HuH-7.5 (cell line): ENCODE measurements around the gene COL20A1.

Experiments used
- DNase-seq: peaks from one replicate; pipeline ENCODE4 v3.0.0; 2011; ENCODE audit warnings: low spot score

Gene COL20A1

DNA sequence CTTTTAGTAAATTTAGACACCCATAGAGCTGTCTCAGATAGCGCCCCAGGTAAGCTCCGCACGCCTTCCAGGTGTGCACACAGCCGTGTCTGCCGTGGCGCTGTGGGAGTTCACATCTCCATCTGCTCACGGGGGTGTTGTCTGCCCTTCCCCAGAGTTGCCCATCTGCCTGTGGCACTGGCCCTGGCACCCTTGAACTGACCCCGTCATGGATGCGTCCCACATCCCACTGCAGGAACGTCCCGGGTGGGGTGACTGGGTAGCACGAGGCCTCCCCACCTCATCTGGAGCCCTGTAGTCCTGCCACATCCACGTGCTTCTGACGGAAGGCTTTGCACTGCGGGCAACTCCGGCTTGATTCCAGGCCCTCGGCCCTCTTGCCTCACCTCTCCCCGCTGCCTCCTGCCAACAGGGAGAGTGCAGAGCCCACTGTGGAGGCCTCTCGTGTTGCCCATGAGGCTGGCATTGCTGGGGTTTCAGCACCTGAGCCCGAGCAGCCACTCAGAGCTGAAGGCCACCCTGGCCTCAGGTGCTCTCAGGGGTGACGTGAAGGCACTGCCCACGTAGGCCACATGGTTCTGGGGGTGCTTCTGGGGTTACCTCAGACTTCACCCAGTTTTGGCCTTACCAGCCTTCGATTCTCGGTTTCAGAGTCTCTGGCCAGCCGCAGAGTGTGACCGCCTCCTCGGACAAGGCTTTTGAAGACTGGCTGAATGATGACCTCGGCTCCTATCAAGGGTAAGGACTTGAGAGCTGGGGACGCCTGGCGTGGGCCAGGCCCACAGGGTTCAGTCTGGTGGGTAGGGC, 15.3 kb upstream of the COL20A1 start:
- no peak for DNase-seq

DNA sequence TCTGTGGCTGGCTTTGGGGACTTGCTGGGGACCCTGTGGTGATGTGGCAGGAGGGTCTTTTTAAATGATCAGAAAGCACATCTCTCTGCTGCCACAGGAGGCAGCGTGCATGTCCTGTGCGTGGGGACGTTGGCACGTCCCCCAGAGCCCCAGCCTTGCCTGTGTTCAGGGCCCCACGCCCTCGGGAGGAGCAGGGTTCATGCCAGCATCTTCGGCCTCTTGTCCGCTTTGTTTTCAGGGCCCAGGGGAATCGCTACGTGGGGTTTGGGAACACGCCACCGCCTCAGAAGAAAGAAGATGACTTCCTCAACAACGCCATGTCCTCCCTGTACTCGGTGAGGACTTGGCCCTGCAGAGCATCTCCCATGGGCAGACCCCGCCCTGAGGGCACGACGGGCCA, 14.3 kb upstream of the COL20A1 start:
- DNase-seq, result no peak

DNA sequence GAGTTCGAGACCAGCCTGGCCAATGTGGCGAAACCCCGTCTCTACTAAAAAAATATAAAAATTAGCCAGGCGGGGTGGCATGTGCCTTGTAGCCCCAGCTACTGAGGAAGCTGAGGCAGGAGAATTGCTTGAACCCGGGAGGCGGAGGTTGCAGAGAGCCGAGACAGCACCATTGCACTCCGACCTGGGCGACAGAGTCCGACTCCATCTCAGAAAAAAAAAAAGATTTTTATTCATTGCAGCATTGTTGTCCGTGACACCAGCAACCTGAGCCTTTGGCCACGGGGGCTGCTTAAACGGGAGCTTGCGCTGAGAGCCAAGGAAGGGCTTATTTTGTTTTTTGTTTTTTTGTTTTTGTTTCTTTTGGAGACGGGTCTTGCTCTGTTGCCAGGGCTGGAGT, 13.1 kb upstream of the COL20A1 start:
- no peak for DNase-seq

DNA sequence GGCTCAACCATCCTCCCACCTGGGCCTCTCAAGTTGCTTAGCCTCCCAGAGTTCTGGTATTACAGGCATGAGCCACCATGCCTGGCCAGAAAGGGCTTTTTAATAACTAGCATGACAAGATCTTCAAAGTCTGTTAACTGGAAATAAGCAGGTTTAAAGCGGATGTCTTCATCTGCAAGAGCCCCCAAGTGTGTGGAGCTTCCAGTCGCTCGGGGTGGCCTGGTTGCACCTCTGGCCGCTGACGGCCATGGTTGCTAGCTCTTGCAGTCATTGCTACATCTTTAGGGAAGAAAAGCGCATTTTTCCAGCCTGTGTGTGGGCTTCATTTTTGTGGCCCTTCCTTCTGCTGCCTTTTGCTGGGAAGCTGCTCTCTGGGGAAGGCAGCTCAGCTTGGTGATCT, 12.6 kb upstream of the COL20A1 start:
- DNase-seq, result no peak

DNA sequence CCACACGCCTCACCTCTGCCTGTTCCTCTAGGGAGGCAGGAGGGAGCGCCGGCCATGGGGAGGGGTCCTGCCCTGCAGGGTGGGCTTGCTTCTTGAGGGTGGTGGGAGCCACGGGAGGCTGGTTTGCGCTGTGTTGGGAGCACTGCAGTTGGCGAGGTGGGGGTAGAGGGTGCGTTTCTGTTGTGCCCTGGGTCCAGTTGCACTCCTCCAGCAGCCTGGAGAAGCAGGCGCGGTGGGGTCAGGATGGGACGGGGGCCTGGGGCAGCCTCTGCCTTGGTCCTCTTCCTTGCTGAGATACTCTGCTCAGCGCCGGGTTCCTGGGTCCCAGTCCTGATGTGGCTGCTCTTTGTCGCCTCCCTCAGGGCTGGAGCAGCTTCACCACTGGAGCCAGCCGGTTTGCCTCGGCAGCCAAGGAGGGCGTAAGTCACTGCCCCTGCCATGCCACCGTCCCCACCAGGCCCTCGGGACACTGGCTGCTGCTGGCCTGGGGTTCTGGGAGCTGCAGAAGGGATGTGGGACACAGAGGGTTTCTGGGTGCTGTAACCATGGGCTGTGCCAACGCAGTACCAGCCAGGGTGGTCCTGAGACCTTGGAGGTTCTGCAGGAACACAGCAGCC, 11.9 kb upstream of the COL20A1 start:
- DNase-seq, result peak; percentile 76

DNA sequence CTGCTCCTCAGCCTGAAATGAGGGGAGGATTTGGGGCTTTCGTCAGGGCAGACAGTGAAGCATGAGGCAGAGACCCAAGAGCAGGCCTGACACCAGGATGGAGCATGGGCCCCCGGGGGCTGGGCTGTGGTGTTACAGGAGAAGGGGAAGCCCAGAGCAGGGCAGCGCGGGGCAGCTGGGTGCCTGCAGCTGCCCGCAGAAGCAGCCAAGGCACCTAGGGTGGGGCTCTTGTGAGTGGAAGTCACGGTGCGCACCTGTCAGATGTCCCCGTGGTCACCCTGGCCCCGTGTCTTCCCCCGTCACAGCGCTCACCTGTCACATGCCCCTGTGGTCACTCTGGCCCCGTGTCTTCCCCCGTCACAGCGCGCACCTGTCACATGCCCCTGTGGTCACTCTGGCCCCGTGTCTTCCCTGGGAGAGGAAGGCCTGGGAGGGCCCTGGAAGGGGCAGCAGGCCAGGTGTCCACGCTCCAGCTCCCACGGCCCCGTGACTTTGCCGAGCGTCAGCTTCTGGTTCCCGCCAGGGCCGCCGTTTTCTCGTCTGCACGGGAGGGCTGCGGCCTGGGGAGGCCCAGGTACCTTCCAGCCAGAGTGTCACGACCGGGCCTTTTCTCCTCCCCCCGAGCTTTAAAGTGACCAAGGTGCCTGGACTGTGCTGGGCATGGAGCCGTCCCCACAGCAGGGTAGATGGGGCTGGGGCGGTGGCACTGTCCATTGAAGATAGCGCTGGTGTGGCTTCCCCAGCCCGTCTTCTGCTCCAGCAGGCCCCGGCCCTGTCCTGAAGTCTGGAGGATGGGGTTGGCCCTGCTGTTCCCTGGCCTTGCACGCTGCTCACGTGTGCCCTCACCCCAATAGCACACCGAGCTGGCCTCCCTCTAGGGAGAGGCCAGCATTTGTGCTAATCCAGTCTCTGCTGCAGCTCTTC, 11.0 kb upstream of the COL20A1 start:
- no peak for DNase-seq

DNA sequence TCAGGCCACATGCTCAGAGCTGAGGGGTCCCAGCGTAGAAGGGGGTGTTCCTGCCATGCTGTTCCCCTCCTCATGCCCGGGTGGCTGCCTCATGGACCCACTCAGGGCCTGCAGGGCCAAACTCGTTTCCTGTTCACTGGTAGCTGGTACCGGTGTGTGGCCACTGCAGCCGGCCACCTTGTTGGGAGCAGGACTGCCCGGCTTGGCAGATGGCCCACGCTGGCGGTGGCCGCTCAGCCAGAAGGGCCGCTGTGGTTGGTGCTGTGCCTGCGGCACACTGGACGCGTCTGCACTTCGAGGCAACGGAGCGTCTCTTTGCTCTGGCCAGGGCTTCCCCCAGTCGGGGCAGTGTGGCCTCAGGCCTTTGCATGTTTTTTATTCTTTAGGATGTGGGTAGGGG, 10.0 kb upstream of the COL20A1 start:
- no peak for DNase-seq

DNA sequence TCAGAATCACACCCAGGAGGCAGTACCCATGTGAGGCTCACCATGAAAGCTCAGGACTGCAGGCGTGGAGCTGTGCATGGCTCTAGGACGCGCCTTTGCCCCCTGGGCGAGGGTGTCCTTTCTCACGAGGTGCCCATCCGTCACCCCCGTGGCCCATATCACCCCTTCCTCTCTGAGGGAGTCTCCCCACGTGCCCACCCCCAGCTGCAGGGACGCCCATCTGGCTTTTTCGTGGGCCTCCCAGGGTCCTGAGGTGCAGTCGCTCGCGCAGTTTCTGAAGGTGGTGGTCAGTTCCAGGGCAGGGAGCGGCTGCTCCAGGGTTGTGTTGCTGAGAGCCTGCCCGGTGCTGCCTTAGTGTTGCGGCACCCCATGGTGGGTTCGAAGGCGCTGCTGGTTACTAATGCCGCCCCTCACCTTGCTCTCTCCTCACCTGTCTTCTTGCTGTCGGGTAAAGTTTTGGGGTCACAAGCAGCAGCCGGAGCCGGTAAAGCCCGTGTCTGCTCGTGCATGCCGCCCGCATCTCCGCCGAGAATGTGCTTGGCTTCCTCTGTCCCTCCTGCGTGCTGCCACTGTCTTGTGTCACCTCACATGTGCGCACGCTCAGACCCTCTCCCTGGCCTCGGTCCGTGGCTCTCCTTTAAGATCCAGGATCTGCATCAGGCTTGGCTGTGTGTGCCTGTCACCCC, 9.4 kb upstream of the COL20A1 start:
- no peak for DNase-seq

DNA sequence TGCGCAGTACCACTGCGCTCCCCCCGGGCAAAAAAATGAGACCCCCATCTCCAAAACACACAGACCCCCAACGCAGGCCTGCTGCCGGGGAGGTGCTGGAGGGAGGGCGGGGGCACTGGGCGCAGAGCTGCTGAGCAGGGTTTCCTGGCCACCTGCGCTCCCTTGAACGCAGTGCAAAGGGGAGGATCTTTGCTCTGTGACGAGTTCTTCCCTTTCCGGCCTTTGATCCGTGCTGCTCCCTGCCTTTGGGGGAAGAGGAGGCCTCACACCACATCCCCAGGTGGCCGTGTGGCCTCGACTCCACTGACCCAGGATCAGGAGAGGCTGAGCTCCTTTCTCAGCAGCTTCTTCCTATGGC, 8.9 kb upstream of the COL20A1 start:
- no peak for DNase-seq

DNA sequence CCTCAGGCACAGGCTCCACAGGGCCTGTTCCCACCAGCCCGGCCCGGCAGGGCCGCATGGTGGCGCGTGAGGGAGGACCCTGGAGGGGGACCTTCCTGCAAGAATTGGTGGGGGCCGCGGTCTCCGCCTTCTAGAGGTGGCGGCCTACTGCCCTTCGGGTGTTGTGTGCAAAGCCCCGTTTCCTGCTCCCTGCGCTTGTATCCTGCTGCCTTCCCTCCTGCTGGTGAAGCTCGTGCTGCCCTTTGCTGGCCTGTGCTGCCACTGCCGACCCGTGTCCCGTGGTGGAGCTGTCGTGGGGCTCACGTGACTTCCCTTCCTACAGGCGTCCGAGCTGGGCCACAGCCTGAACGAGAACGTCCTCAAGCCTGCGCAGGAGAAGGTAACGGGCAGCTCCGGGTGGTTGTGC, 8.4 kb upstream of the COL20A1 start:
- DNase-seq, result no peak

DNA sequence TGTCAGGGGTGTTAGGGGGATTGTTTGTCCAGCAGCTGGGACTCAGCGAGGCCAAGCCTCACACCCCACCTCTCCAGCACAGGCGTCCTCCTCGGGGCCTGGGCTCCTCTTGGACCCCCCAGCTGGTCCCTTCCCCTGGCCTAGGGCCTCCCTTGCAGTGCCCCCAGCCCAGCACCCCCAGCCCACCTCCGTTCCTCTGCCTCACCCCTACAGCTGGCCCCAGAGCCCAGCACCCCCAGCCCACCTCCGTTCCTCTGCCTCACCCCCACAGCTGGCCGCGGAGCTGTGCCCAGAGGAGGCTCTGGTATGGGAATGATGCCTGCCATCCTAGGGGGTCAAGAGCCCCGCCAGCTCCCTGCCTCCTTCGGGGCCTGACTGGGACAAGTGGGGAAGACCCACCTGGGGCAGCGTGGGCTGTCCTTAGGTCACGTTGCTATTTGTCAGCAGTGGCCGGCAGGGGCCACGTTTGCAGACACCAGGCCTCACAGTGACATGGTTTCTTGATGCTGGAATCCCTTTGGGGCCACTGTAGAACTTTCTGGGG, 7.9 kb upstream of the COL20A1 start:
- no peak for DNase-seq

DNA sequence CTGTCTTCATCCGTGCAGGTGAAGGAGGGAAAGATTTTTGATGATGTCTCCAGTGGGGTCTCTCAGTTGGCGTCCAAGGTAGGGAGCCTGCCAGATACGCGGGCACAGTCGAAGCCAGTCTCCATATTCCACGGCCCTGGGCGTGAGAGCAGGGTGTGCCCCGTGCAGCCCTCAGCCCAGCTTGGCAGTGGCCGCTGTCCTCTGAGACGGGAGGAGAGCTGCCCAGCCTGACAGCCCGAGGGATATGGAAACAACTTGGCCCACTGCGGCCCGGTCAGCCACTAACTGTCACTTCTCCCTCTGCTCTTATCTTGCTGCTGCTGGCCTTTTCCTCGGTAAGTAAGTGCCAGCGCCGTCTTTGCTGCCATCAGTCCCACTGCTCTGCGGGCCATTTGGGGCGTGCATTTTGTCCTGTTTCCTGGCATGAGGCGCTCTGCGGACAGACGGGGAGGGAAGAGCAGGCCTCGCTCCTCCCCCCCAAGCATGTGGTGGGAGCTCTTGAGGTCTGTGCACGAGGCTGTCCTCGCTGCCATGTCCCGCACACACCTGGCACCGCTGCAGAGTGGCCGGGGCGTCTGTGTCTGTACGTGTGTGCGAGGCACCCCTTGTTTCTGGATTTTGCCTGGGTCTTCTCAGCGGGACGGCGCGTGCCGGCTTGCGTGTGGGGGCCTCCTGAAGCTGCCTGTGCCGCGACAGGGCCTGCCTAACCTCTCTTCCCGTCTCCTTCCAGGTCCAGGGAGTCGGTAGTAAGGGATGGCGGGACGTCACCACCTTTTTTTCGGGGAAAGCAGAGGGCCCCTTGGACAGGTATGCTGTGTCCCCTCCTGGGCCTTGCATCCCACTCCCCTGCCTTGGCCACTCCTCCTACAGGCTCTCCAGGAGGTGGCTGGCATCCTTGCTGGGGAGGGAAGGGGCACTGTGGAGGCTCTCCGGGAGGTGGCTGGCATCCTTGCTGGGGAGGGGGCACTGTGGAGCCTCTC, 7.1 kb upstream of the COL20A1 start:
- no peak for DNase-seq

DNA sequence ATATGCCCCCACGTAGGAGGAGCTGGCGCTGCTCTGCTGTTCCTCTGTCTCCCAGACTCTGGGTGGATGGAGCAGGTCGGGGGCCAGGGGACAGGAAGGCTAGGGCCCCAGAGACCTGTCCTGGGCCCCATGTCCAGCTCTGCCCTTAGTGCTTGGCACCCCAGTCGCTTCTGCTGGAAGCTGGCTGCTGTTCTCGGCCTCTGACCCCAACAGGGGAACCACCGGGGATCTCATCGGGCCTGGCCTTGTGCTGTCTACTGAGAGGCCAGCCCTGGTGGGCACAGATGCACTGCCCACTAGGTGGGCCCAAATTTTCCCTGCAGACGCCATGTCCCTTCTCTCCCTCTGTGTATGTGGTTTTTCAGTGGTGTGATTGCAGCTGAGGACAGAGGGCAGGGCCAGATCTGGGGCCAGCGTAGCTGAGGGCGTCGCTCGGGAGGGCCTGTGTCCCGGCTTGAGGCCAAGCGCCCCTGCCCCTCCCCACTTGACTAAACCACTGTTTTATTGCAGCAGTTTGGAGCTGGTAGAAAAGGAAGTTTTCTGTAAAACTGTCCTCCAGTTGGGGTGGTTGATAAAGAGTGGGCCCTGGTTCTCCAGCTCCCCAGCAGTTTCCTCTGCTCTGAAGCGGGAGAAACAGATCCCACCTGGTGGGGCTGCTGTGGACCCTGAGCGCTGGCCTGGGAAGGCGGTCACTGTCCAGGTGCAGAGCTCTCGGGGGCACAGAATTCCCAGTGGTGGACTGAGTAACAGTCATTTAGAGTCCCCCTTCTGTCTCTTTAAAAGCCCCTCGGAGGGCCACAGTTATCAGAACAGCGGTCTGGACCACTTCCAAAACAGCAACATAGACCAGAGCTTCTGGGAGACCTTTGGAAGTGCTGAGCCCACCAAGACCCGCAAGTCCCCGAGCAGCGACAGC, 5.9 kb upstream of the COL20A1 start:
- no peak for DNase-seq

DNA sequence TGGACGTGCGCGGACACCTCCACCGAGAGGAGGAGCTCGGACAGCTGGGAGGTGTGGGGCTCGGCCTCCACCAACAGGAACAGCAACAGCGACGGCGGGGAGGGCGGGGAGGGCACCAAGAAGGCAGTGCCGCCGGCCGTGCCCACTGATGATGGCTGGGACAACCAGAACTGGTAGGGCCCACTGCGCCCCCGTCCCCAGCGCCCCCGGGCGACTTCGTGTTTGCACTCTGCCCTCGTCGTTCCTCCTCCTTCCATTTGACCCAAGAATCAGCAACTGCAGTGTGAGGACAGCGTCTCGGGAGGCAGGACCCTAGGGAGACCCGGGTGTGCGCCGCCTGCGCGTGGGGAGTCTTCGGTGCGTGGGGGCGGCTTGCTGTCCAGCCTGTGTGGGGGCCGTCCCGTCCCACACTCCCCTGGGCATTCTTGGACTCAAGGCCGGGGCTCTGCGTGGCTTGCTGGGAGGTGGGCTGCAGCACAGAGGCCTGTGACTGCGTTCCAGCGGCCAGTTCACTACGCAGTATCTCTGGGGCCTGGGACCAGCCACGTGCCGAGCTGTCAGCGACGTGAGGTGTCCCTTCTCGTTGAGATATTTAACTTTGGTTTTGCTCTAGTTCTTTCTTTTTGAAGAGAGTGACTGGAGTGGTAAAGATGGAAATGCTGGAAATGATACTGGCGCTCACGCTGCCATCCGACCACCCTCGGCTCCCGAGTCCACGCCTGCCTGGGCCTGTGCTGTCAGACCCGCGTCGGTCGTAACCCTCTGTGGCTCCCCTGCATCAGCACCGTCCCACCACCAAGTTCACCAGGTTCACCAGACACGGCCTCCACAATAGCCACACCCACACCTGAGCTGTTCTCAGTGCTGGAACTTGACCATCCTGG, 5.0 kb upstream of the COL20A1 start:
- DNase-seq, result no peak

DNA sequence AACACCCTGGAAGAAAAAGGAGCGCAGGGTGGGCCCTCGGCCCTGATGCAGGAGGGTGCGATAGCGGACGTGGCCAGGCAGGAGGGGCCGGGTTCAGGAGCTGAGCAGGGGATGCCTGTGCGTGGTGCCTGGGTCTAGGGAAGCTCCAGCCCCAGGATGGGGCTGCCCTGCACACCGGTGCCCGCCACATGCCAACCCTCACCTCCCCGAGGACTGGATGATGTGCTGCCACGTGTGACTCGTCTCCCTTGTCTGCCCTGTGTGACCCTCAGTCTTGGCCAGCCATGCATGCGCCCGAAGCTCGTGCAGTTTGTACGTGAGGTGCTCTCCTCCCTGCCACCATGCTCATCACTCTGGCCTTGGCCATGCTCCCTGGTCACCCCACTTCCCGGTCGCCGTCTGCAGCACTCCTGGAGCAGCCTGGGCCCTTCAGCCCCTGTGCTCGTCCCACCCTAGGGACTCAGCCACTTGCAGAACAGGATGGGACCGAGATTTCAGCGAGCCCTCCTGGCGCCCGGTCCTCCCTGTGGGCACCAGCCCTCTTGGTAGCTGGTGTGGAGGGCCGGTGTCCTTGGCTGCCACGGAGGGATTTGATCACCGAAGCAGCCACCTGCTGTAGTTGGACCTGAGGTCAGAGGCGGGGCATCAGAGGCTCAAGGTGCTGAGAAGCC, 4.3 kb upstream of the COL20A1 start:
- DNase-seq, result no peak

DNA sequence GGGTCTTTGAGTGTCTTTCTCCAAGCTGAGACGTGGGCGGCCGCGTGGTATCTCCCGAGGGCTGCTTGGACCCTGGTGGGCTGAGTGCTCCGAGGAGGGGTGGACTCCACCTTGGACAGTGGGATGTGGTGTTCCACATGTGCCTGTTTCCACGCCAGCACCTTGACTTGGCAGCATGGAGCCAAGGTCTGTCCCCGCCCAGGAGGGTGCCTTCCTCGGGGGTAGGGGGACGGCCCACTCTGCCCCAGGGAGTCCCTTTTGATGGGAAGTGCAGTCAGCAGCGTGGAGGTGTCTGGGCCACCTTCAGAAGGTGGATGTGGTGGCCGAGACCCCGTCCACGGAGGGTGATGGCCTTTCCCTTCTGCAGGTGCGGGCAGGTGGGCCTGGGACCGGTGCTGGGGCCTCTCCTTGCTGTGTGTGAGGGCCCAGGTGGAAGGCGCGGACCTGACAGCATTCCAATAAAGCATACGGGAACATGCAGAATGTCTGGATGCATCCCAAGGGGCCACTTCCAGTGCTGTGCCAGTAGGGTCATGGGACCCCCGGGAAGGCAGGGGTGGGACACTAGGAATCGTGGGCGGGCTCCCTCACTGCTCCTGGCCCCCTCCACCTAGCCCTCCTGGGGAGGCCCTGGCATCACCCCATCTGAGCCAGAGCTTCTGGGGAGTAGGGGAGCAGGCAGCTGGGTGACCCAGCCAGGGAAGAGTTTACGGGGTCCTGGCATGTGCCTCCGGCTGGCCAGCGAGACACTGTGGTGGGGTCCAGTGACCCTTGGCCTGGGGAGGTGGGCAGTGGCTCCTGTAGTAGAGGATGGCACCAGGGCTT, 3.5 kb upstream of the COL20A1 start:
- no peak for DNase-seq

DNA sequence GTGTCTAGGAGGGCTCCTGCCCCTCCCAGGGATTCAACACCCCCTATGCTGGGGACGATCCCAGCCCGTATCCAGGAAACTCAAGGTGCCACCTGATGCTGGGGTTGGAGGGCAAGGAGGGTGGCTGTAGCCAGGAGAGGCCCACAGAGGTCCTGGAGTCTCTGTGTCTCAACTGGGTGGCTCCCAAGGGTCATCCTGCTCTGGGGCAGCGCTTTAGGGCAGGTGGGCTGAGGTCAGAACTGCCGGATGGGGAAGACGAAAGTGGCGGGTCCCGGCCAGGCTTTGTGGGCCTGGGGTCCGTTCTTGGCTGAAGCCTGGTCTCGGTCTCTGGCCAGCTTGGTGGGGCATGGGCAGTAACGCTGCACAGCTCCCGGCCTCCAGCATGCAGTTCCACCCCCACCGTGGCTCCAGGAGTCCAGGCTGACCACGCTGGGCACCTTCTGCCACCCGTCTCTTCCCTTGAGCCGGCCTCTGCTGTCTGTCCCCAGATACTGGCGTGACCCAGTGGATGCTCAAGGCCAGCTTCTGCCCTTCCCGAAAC, 2.8 kb upstream of the COL20A1 start:
- DNase-seq, result no peak
